ENCODE measurements around the gene SBF1. TPM values are rescaled to one million over a fixed set of nuclear protein-coding genes. Genes with fewer than 3 reads are reported as not detected.

Gene SBF1
- total RNA-seq, 1 experiment from 2014 or later, result 84.8 TPM

- no peak for DNase-seq (ENCODE audit: low read depth)
- in situ Hi-C loops (cut with HindIII; ENCODE audit: low pct_unique_long_range_greater_than_20kb, low sequenced_read_pairs), result no loop called here
Observed at GRCh38 chr22:50456466-50457234, 18.2 kb downstream of the SBF1 start.

- no peak for DNase-seq (ENCODE audit: low read depth)
- in situ Hi-C loops (cut with HindIII; ENCODE audit: low pct_unique_long_range_greater_than_20kb, low sequenced_read_pairs), result no loop called here
Observed at GRCh38 chr22:50456026-50456425, 18.8 kb downstream of the SBF1 start.

GRCh38 chr22:50455201-50455600 lies 19.6 kb downstream of the SBF1 start:
- in situ Hi-C loops (cut with HindIII; ENCODE audit: low pct_unique_long_range_greater_than_20kb, low sequenced_read_pairs), result no loop called here
- DNase-seq (ENCODE audit: low read depth), result no peak

GRCh38 chr22:50454556-50455075 lies 20.2 kb downstream of the SBF1 start:
- in situ Hi-C loops (cut with HindIII; ENCODE audit: low pct_unique_long_range_greater_than_20kb, low sequenced_read_pairs), result no loop called here
- no peak for DNase-seq (ENCODE audit: low read depth)

GRCh38 chr22:50452649-50453048 lies 22.2 kb downstream of the SBF1 start:
- in situ Hi-C loops (cut with HindIII; ENCODE audit: low pct_unique_long_range_greater_than_20kb, low sequenced_read_pairs), result no loop called here
- DNase-seq (ENCODE audit: low read depth), result no peak

- no peak for DNase-seq (ENCODE audit: low read depth)
- in situ Hi-C loops (cut with HindIII; ENCODE audit: low pct_unique_long_range_greater_than_20kb, low sequenced_read_pairs), result no loop called here
Observed at GRCh38 chr22:50447576-50448551, 27.0 kb downstream of the SBF1 start.

- in situ Hi-C loops (cut with HindIII; ENCODE audit: low pct_unique_long_range_greater_than_20kb, low sequenced_read_pairs), result no loop called here
Observed at GRCh38 chr22:50446708-50447575, 27.9 kb downstream of the SBF1 start.

GRCh38 chr22:50445880-50446707 lies 28.7 kb downstream of the SBF1 start:
- DNase-seq (ENCODE audit: low read depth), result no peak
- in situ Hi-C loops (cut with HindIII; ENCODE audit: low pct_unique_long_range_greater_than_20kb, low sequenced_read_pairs), result no loop called here

More at GRCh38 chr22:50446708-50447575, 27.9 kb downstream of the SBF1 start:
- DNase-seq (ENCODE audit: low read depth), result no peak

GRCh38 chr22:50445071-50445879 lies 29.6 kb downstream of the SBF1 start:
- no peak for DNase-seq (ENCODE audit: low read depth)
- in situ Hi-C loops (cut with HindIII; ENCODE audit: low pct_unique_long_range_greater_than_20kb, low sequenced_read_pairs), result no loop called here

GRCh38 chr22:50444663-50445062 lies 30.2 kb downstream of the SBF1 start:
- in situ Hi-C loops (cut with HindIII; ENCODE audit: low pct_unique_long_range_greater_than_20kb, low sequenced_read_pairs), result no loop called here
- peak; percentile 34 for DNase-seq (ENCODE audit: low read depth)

- no peak for DNase-seq (ENCODE audit: low read depth)
- in situ Hi-C loops (cut with HindIII; ENCODE audit: low pct_unique_long_range_greater_than_20kb, low sequenced_read_pairs), result no loop called here
Observed at GRCh38 chr22:50443801-50444625, 30.8 kb downstream of the SBF1 start.

GRCh38 chr22:50443197-50443596 lies 31.6 kb downstream of the SBF1 start:
- DNase-seq (ENCODE audit: low read depth), result no peak
- in situ Hi-C loops (cut with HindIII; ENCODE audit: low pct_unique_long_range_greater_than_20kb, low sequenced_read_pairs), result no loop called here

- in situ Hi-C loops (cut with HindIII; ENCODE audit: low pct_unique_long_range_greater_than_20kb, low sequenced_read_pairs), result no loop called here
- no peak for DNase-seq (ENCODE audit: low read depth)
Observed at GRCh38 chr22:50441428-50441993, 33.3 kb downstream of the SBF1 start.

- no peak for DNase-seq (ENCODE audit: low read depth)
- in situ Hi-C loops (cut with HindIII; ENCODE audit: low pct_unique_long_range_greater_than_20kb, low sequenced_read_pairs), result no loop called here
Observed at GRCh38 chr22:50440544-50441249, 34.1 kb downstream of the SBF1 start.

GRCh38 chr22:50439871-50440331 lies 34.9 kb downstream of the SBF1 start:
- in situ Hi-C loops (cut with HindIII; ENCODE audit: low pct_unique_long_range_greater_than_20kb, low sequenced_read_pairs), result no loop called here
- no peak for DNase-seq (ENCODE audit: low read depth)

All from Caki2 (cell line).